Measurements from ENCODE around the gene ESPN. TPM values are rescaled to one million over a fixed set of nuclear protein-coding genes. Genes with fewer than 3 reads are reported as not detected.

Gene ESPN
- total RNA-seq, 4 donors from 2014 or later: 0.33 to 1.0 (median 1.0) TPM; not detected in 1

DNA sequence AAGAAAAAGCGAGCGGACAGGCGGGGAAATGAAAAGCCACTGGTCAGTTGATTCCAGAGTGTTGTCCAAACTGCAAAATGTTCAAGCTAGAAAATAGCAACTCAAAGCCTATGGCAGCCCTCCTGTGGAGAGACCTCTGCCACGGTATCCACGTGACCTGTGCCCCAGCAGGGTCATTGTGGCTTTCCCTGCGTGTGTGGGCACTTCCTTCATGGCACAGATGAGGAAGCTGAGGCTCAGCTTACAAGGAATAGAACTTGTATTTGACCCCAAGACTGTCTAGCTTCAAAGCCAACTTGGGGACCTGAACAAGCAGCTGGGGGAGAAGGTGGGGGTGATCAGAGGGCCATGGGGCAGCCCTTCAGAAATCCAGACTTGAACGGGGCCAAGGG, 82.5 kb downstream of the ESPN start:
- TF ChIP-seq EP300 (IDR thresholded peaks at IDR 0.05): no peak
- no peak for TF ChIP-seq POLR2AphosphoS5 (IDR thresholded peaks at IDR 0.05)
- no peak for TF ChIP-seq CTCF (IDR thresholded peaks at IDR 0.05)
- H3K4me1 ChIP-seq: peaks cover 8 to 10% (median 9%) of the 10 kb centered on the region in 4 donors
- H3K9me3 ChIP-seq: no peaks in the 10 kb centered on the region
- H3K36me3 ChIP-seq: no peaks in the 10 kb centered on the region
- peaks cover 0 to 38% (median 0%) of the 10 kb centered on the region in 4 donors for H3K27me3 ChIP-seq
- WGBS: 68% methylated on average over 6 of the region's 7 CpGs
- H3K27ac ChIP-seq (replicated peaks in 1 of 4): no peak overlapping the region
- DNase-seq (ENCODE audit: extremely low spot score): no peak
- no peak overlapping the region for H3K4me3 ChIP-seq
- intact Hi-C loops (cut with DNase I): no loop called here

DNA sequence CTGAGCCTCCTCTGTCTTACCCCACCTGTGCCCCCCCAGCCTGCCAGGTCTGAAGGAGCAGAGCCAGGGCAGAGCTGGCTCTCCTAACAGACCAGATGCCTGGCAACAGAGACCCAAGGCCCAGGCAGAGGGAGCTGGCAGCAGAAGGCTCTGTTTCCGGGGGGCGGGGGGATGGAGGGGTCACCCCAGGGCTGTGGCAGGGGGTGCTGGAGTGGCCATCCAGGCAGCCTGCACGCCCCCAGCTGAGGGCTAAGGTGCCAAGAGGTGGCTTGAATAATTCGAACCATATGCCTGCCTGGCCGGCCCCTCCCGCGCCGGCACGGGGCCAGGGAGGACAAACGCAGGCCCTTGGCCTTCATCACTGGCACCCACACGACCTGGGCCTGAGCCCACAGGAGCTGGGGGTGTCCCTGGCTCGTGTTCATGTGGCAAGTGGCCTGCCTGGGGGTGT, 82.9 kb downstream of the ESPN start:
- Histone ChIP-seq H3K27ac (replicated peaks in 1 of 4) (no peak overlapping the region), H3K9me3 (no peaks in the 10 kb centered on the region), H3K4me3 (no peak overlapping the region), H3K36me3 (no peaks in the 10 kb centered on the region), H3K4me1 (peaks cover 3 to 6% (median 4%) of the 10 kb centered on the region in 4 donors), H3K27me3 (peaks cover 0 to 35% (median 0%) of the 10 kb centered on the region in 4 donors)
- WGBS: 76% methylated on average over 8 of the region's 12 CpGs
- no peak for DNase-seq (ENCODE audit: extremely low spot score)
- intact Hi-C loops (cut with DNase I): no loop called here
- TF ChIP-seq CTCF (IDR thresholded peaks at IDR 0.05) (no peak), EP300 (IDR thresholded peaks at IDR 0.05) (no peak), POLR2AphosphoS5 (IDR thresholded peaks at IDR 0.05) (no peak), POLR2A (IDR thresholded peaks at IDR 0.05; ENCODE audit: low read depth) (no peak)

DNA sequence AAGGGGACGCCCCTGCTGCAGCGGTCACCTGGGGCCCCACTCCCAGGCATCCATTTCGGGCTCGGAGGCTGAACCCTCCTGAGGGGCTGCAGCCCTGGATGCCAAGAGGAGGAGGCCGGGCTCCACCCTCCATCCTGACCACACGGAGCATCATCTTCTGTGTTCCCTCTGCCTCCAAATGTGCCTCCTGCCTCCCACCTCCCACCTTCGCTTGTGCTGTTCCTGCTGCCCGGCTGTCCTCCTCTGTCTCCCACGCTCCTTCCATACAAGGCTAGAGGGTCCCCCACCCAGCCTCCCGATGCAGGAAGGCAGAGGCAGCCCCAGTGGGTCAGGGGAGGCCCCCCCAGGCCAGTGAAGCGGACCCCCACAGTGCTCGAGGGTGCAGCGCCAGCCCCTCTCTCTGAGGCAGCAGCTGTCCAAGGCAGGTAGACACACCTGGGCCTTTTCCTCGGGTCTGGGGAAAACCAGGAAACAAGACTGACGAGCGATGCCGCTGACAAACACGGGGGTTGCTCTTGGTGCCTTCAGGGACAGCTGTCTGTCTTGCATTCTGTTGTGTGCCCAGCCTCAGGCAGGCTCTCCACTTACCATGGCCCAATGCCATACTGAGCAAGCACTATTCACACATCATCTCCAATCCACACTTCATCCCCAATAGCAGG, 83.7 kb downstream of the ESPN start:
- intact Hi-C loops (cut with DNase I): no loop called here
- peaks cover 0 to 35% (median 0%) of the 10 kb centered on the region in 4 donors for H3K27me3 ChIP-seq
- no peak for TF ChIP-seq POLR2AphosphoS5 (IDR thresholded peaks at IDR 0.05)
- H3K9me3 ChIP-seq: no peaks in the 10 kb centered on the region
- H3K4me3 ChIP-seq: no peak overlapping the region
- 78% methylated on average over 14 of the region's 18 CpGs for WGBS
- no peak for DNase-seq (ENCODE audit: extremely low spot score)
- H3K27ac ChIP-seq (replicated peaks in 1 of 4): no peak overlapping the region
- no peaks in the 10 kb centered on the region for H3K4me1 ChIP-seq
- H3K36me3 ChIP-seq: no peaks in the 10 kb centered on the region

DNA sequence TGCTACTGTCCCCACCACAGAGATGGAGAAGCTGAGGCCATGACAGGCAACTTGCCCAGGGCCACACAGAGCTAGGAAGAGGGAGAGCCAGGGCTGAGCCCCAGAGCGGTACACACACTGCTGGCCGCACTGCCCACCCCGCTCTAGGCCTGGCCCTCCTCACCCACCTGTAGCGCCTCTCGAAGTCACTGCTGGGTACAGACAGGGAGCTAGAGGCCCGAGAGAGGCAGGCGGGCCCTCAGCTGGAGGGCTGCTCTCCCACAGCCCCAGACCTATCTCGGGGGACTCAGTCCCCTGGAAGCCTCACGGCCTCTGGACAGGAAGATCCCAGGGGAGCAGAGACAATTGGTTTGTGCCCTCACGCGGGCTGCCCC, 84.2 kb downstream of the ESPN start:
- Histone ChIP-seq H3K27me3 (peaks cover 0 to 35% (median 0%) of the 10 kb centered on the region in 4 donors), H3K9me3 (no peaks in the 10 kb centered on the region), H3K27ac (replicated peaks in 1 of 4) (no peak overlapping the region), H3K4me3 (no peak overlapping the region), H3K36me3 (no peaks in the 10 kb centered on the region), H3K4me1 (no peaks in the 10 kb centered on the region)
- TF ChIP-seq EP300 (IDR thresholded peaks at IDR 0.05) (no peak), CTCF (IDR thresholded peaks at IDR 0.05) (no peak), POLR2AphosphoS5 (IDR thresholded peaks at IDR 0.05) (no peak), POLR2A (IDR thresholded peaks at IDR 0.05; ENCODE audit: low read depth) (no peak)
- intact Hi-C loops (cut with DNase I): no loop called here
- no peak for DNase-seq (ENCODE audit: extremely low spot score)
- 90% methylated on average over 5 of the region's 11 CpGs for WGBS

- intact Hi-C loops (cut with DNase I): no loop called here
- Histone ChIP-seq H3K4me3 (no peak overlapping the region), H3K36me3 (no peaks in the 10 kb centered on the region), H3K4me1 (no peaks in the 10 kb centered on the region), H3K9me3 (no peaks in the 10 kb centered on the region), H3K27ac (replicated peaks in 1 of 4) (no peak overlapping the region), H3K27me3 (peaks cover 0 to 35% (median 0%) of the 10 kb centered on the region in 4 donors)
- DNase-seq (ENCODE audit: extremely low spot score): no peak
- 64% methylated on average over 10 of the region's 20 CpGs for WGBS
- TF ChIP-seq POLR2A (IDR thresholded peaks at IDR 0.05; ENCODE audit: low read depth): no peak
- TF ChIP-seq EP300 (IDR thresholded peaks at IDR 0.05): no peak
- no peak for TF ChIP-seq CTCF (IDR thresholded peaks at IDR 0.05)
- TF ChIP-seq POLR2AphosphoS5 (IDR thresholded peaks at IDR 0.05): no peak
These were observed 84.8 kb downstream of the ESPN start for GRCh38 chr1:6509220-6509918.
